ENCODE measurements around the gene SPINT3. TPM values are rescaled to one million over a fixed set of nuclear protein-coding genes. Genes with fewer than 3 reads are reported as not detected.

The SPINT3 gene
- not detected in 2 replicates for total RNA-seq

DNA sequence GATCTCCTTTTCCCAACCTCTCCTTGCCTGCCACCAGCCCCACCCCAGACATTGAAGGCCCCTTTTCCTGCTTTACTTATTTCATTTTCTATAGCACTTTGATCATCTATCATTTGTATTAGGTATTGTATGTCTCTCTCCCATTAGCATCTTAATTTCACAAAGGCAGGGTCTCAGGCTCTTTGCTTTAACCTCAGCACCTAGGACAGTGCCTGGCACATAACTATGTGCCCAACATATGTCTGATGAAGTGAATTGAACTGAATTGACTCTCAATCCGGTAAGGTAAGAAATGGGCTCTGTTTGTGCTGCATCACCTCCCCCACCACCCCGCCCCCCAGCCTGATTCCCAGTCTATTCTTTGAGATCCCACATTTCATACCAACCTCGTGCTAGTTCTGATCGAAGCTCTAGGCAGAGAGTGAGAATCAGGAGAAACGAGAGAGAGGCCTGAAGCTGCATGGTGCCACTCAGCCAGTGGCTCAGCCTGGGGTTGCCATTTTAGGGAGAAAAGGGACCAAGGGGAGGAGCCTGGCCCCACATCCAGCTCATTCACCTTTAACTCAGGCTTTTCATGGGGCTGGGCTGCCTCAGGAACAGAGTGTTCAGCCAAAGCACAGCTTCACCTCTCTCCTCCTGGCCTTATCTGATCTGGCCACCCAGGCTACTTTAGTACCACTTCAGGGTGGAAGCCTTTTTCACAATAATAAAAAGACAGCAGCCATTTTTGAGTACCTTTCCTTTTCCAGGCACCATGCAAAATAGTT, at the start of gene SPINT3:
SPINT3 (minus strand) TSS at position 476 of the 767 bp plus-strand sequence; CDS start at position 462, 14 bp downstream.

DNA sequence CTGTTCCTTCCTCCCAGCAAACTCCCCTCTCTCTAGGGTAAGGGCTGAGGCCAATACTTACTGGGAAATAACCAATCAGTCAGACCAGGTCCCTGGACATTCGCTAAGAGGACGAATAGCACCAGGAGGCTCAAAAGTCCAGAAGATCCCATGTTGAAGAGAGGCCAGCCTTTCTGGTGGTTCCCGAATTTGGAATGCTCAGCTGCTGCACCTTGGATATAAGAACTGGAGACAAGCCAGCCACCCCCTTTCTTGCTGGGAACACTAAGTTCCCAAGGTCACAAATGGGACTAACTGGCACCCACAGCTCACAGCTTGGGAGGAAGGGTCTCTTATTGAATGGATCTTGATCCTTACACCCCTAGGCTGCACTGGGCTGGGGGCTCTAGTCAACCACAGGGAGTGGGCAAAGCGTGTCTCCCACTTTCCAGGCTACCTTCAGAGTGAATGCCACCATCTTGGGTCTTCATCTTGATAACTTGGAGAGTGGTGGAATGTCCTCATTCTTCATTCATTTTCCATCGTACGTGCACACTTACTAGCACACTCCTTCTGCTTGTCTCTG, 31.9 kb upstream of the SPINT3 start, which contains the start of gene EPPIN:
EPPIN (minus strand) TSS at position 196 of the 565 bp plus-strand sequence; CDS start at position 152, 44 bp downstream.

GRCh38 chr20:45539382-45539781, 24.0 kb upstream of the SPINT3 start, which contains the start of gene WFDC6:
WFDC6 (minus strand) TSS chr20:45539482; CDS start chr20:45539407, 75 bp downstream.

GRCh38 chr20:45469336-45470261, 45.8 kb downstream of the SPINT3 start, which contains the start of gene WFDC2:
WFDC2 (plus strand) TSS chr20:45469753; CDS start chr20:45469782, 29 bp downstream.

Other genes starting within 250 kb of the SPINT3 start
- gene RBPJL, start 208.8 kb downstream of the SPINT3 start, total RNA-seq = not detected in 2 replicates
- 0.20 TPM in 1 of 2 replicates, not detected in the other for gene MATN4, start 207.3 kb downstream of the SPINT3 start, total RNA-seq
- 46.2 and 47.0 TPM in 2 replicates for gene SDC4, start 167.2 kb downstream of the SPINT3 start, total RNA-seq
- gene SYS1, start 152.5 kb downstream of the SPINT3 start, total RNA-seq = 21.4 and 29.5 TPM in 2 replicates
- not detected in 2 replicates for gene TP53TG5, start 137.3 kb downstream of the SPINT3 start, total RNA-seq
- 5.5 and 9.7 TPM in 2 replicates for gene DBNDD2, start 107.3 kb downstream of the SPINT3 start, total RNA-seq
- gene PIGT, start 99.5 kb downstream of the SPINT3 start, total RNA-seq = 75.6 and 77.7 TPM in 2 replicates
- not detected in 2 replicates for gene WFDC2, start 45.9 kb downstream of the SPINT3 start, total RNA-seq
- not detected in 2 replicates for gene WFDC6, start 23.9 kb upstream of the SPINT3 start, total RNA-seq
- not detected in 2 replicates for gene EPPIN, start 31.8 kb upstream of the SPINT3 start, total RNA-seq
- gene WFDC8, start 63.7 kb upstream of the SPINT3 start, total RNA-seq = not detected in 2 replicates
- not detected in 2 replicates for gene WFDC10A, start 114.1 kb upstream of the SPINT3 start, total RNA-seq
- gene WFDC9, start 115.7 kb upstream of the SPINT3 start, total RNA-seq = not detected in 2 replicates
- gene WFDC11, start 154.6 kb upstream of the SPINT3 start, total RNA-seq = not detected in 2 replicates
- gene WFDC13, start 186.4 kb upstream of the SPINT3 start, total RNA-seq = not detected in 2 replicates
- not detected in 2 replicates for gene WFDC10B, start 189.4 kb upstream of the SPINT3 start, total RNA-seq
- gene SPINT4, start 206.7 kb upstream of the SPINT3 start, total RNA-seq = not detected in 2 replicates